HL-60 (cell line): ENCODE results near the gene MLN.

Experiments
- DNase-seq, 2 experiments: peaks; one replicate each; pipeline ENCODE4 v3.0.0-alpha.2; 2010 to 2020; ENCODE audit warnings: low read depth in 1 of 2, low spot score in 1 of 2
- H3K27ac ChIP-seq: fragments of 250-450 bp; sonication (Bioruptor Pico); replicated peaks from 2 replicates; pipeline ENCODE4 v1.5.1; 2020; ENCODE audit warnings: mild to moderate bottlenecking, moderate library complexity
- H3K27me3 ChIP-seq: fragments of 250-450 bp; sonication (Bioruptor Pico); 2 replicates; pipeline ENCODE4 v1.5.1; 2021; ENCODE audit warnings: mild to moderate bottlenecking, moderate library complexity; ENCODE audit not compliant: insufficient read depth, poor library complexity, severe bottlenecking
- H3K4me3 ChIP-seq: replicated peaks from 2 replicates; pipeline ENCODE4 v1.5.1; 2011; ENCODE audit warnings: mild to moderate bottlenecking, control low read depth, low read length; ENCODE audit not compliant: insufficient read depth
- GABPA ChIP-seq: IDR thresholded peaks from 2 replicates; pipeline ENCODE4 v1.6.1; 2012; ENCODE audit warnings: low read depth
- POLR2AphosphoS5 ChIP-seq: IDR thresholded peaks from 2 replicates; pipeline ENCODE4 v1.6.1; 2012; ENCODE audit warnings: low read depth
- SPI1 ChIP-seq: IDR thresholded peaks from 2 replicates; pipeline ENCODE4 v1.6.1; 2012; ENCODE audit warnings: low read depth, mild to moderate bottlenecking, borderline replicate concordance
- TF ChIP-seq, protein P1 (sequence below): IDR thresholded peaks from 2 replicates; pipeline ENCODE4 v1.6.1; 2012; ENCODE audit warnings: low read depth; ENCODE audit not compliant: insufficient replicate concordance
- TF ChIP-seq, protein P2 (sequence below): IDR thresholded peaks from one replicate; pipeline ENCODE4 v1.5.1; 2011; ENCODE audit warnings: low read length, control low read depth, inconsistent platforms; ENCODE audit not compliant: insufficient read depth

Gene MLN

DNA sequence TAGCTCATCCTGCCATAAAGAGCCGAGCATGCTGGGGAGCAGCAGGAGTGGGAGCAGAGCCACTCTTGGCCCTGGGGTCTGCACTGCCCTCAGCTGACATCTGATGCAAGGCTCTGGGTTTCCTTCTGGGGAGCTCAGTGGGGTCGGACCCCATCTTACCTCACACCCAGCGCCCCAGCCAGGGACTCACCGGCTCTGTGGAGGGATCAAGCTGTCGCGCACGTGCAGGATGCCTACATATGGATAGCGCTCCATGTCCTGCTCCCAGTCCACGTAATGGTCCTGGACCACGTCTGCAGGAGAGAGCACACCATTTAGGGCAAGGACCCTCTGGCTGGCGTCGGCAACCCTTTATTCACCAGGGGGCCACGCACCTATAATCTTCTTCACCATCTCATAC lies 27.0 kb downstream of the MLN start:
- Histone ChIP-seq H3K27me3 (no peaks in the 10 kb centered on the region), H3K27ac (no peak overlapping the region), H3K4me3 (no peak overlapping the region)
- DNase-seq, result no peak
- TF ChIP-seq GABPA, result no peak
- TF ChIP-seq POLR2AphosphoS5, result no peak
- TF ChIP-seq, protein P1, sequence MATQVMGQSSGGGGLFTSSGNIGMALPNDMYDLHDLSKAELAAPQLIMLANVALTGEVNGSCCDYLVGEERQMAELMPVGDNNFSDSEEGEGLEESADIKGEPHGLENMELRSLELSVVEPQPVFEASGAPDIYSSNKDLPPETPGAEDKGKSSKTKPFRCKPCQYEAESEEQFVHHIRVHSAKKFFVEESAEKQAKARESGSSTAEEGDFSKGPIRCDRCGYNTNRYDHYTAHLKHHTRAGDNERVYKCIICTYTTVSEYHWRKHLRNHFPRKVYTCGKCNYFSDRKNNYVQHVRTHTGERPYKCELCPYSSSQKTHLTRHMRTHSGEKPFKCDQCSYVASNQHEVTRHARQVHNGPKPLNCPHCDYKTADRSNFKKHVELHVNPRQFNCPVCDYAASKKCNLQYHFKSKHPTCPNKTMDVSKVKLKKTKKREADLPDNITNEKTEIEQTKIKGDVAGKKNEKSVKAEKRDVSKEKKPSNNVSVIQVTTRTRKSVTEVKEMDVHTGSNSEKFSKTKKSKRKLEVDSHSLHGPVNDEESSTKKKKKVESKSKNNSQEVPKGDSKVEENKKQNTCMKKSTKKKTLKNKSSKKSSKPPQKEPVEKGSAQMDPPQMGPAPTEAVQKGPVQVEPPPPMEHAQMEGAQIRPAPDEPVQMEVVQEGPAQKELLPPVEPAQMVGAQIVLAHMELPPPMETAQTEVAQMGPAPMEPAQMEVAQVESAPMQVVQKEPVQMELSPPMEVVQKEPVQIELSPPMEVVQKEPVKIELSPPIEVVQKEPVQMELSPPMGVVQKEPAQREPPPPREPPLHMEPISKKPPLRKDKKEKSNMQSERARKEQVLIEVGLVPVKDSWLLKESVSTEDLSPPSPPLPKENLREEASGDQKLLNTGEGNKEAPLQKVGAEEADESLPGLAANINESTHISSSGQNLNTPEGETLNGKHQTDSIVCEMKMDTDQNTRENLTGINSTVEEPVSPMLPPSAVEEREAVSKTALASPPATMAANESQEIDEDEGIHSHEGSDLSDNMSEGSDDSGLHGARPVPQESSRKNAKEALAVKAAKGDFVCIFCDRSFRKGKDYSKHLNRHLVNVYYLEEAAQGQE, result no peak
- TF ChIP-seq, protein P2, sequence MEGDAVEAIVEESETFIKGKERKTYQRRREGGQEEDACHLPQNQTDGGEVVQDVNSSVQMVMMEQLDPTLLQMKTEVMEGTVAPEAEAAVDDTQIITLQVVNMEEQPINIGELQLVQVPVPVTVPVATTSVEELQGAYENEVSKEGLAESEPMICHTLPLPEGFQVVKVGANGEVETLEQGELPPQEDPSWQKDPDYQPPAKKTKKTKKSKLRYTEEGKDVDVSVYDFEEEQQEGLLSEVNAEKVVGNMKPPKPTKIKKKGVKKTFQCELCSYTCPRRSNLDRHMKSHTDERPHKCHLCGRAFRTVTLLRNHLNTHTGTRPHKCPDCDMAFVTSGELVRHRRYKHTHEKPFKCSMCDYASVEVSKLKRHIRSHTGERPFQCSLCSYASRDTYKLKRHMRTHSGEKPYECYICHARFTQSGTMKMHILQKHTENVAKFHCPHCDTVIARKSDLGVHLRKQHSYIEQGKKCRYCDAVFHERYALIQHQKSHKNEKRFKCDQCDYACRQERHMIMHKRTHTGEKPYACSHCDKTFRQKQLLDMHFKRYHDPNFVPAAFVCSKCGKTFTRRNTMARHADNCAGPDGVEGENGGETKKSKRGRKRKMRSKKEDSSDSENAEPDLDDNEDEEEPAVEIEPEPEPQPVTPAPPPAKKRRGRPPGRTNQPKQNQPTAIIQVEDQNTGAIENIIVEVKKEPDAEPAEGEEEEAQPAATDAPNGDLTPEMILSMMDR, result no peak
- TF ChIP-seq SPI1, result no peak

DNA sequence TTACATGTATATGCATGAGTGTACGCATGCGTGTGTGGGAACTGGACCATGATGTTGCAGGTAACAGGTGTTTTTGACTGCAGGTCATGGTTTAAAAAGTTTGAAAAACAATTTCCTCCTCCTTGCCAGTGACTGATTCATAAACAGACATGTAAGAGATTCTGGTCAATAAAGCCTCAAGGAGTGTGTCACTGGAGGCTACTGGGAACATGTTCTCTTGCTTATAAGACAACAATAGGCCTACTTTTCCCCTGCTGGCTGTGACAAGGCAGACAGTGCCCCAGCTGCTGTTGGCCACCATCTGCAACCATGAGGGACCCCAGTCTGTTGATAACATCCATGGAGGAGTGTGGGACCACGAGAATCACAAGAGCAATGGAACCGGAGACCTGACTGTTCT lies 27.6 kb downstream of the MLN start:
- no peaks in the 10 kb centered on the region for H3K27me3 ChIP-seq
- TF ChIP-seq SPI1 (no peak), GABPA (no peak), POLR2AphosphoS5 (no peak)
- TF ChIP-seq, protein P2, result no peak
- TF ChIP-seq, protein P1, result no peak
- H3K27ac ChIP-seq, result no peak overlapping the region
- DNase-seq, result no peak
- no peak overlapping the region for H3K4me3 ChIP-seq

DNA sequence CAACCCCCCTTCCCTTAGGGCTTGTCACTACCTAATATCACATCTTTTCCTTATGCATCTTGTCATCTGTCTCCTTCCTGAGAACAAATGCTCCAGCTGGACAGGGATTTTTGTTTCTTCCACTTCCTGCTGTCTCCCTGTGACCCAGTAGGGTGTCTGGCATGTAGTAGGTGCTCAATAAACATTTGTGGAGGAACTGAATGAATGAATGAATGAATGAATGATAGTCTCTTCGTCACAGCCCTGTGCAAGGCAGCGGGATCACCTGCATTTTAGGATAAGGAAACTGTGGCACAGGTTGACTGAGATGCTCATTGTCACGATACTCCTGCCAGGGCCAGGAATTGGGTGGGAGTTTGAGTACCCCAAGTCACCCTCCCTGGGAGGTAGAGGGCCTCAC lies 29.0 kb downstream of the MLN start:
- H3K4me3 ChIP-seq, result no peak overlapping the region
- no peak for TF ChIP-seq SPI1
- no peak for TF ChIP-seq GABPA
- TF ChIP-seq POLR2AphosphoS5, result no peak
- TF ChIP-seq, protein P2, result no peak
- TF ChIP-seq, protein P1, result no peak
- no peak overlapping the region for H3K27ac ChIP-seq
- peaks cover 3% of the 10 kb centered on the region for H3K27me3 ChIP-seq
- DNase-seq, result no peak
